ENCODE measurements around the gene KCND1. TPM values are rescaled to one million over a fixed set of nuclear protein-coding genes. Genes with fewer than 3 reads are reported as not detected.
"Not testable (repeated sequence)": the region's sequence is repeated elsewhere in the genome, so short reads cannot be mapped to it uniquely, and the experiment has no call there.

The KCND1 gene
- total RNA-seq, 2 experiments from 2014 or later = 2.1 to 2.7 TPM

GRCh38 chrX:48996969-48997368 is 25.3 kb upstream of the KCND1 start:
- Mint-ChIP-seq H3K36me3 (ENCODE audit: low read depth) (peaks cover 36% of the 10 kb centered on the region), H3K4me3 (no peak overlapping the region), H3K27ac (no peak overlapping the region), H3K4me1 (ENCODE audit: low read depth) (peaks cover 41% of the 10 kb centered on the region), H3K27me3 (ENCODE audit: low read depth) (no peaks in the 10 kb centered on the region), H3K9me3 (no peaks in the 10 kb centered on the region)
- DNase-seq = peak; percentile 12
- CTCF ChIA-PET = no interaction called here
- intact Hi-C loops (cut with micrococcal nuclease) = no loop called here

- no peaks in the 10 kb centered on the region for H3K27me3 Mint-ChIP-seq (ENCODE audit: low read depth)
- intact Hi-C loops (cut with micrococcal nuclease) = no loop called here
- H3K36me3 Mint-ChIP-seq (ENCODE audit: low read depth) = peaks cover 18% of the 10 kb centered on the region
- CTCF ChIA-PET = no interaction called here
- H3K27ac Mint-ChIP-seq = no peak overlapping the region
- no peak overlapping the region for H3K4me3 Mint-ChIP-seq
- DNase-seq = no peak
- H3K4me1 Mint-ChIP-seq (ENCODE audit: low read depth) = peaks cover 7% of the 10 kb centered on the region
- no peaks in the 10 kb centered on the region for H3K9me3 Mint-ChIP-seq
Observed at GRCh38 chrX:48992341-48992740, 20.7 kb upstream of the KCND1 start.

- Mint-ChIP-seq H3K9me3 (no peaks in the 10 kb centered on the region), H3K36me3 (ENCODE audit: low read depth) (peaks cover 10% of the 10 kb centered on the region), H3K27ac (no peak overlapping the region), H3K4me1 (ENCODE audit: low read depth) (no peaks in the 10 kb centered on the region), H3K4me3 (no peak overlapping the region), H3K27me3 (ENCODE audit: low read depth) (no peaks in the 10 kb centered on the region)
- CTCF ChIA-PET = no interaction called here
- intact Hi-C loops (cut with micrococcal nuclease) = no loop called here
- DNase-seq = no peak
Observed at GRCh38 chrX:48989483-48989882, 17.8 kb upstream of the KCND1 start.

GRCh38 chrX:48983896-48984295 is 12.3 kb upstream of the KCND1 start:
- Mint-ChIP-seq H3K9me3 (no peaks in the 10 kb centered on the region), H3K4me3 (no peak overlapping the region), H3K4me1 (ENCODE audit: low read depth) (no peaks in the 10 kb centered on the region), H3K36me3 (ENCODE audit: low read depth) (peaks cover 22% of the 10 kb centered on the region), H3K27me3 (ENCODE audit: low read depth) (no peaks in the 10 kb centered on the region), H3K27ac (no peak overlapping the region)
- CTCF ChIA-PET = no interaction called here
- intact Hi-C loops (cut with micrococcal nuclease) = no loop called here
- no peak for DNase-seq

GRCh38 chrX:48983081-48983480 is 11.4 kb upstream of the KCND1 start:
- Mint-ChIP-seq H3K36me3 (ENCODE audit: low read depth) (peaks cover 24% of the 10 kb centered on the region), H3K4me3 (no peak overlapping the region), H3K27ac (no peak overlapping the region), H3K27me3 (ENCODE audit: low read depth) (no peaks in the 10 kb centered on the region), H3K9me3 (no peaks in the 10 kb centered on the region), H3K4me1 (ENCODE audit: low read depth) (no peaks in the 10 kb centered on the region)
- intact Hi-C loops (cut with micrococcal nuclease) = no loop called here
- DNase-seq = no peak
- CTCF ChIA-PET = no interaction called here

- intact Hi-C loops (cut with micrococcal nuclease) = no loop called here
- Mint-ChIP-seq H3K27me3 (ENCODE audit: low read depth) (no peaks in the 10 kb centered on the region), H3K9me3 (no peaks in the 10 kb centered on the region), H3K4me1 (ENCODE audit: low read depth) (no peaks in the 10 kb centered on the region), H3K4me3 (no peak overlapping the region), H3K27ac (no peak overlapping the region), H3K36me3 (ENCODE audit: low read depth) (peaks cover 29% of the 10 kb centered on the region)
- CTCF ChIA-PET = no interaction called here
- DNase-seq = no peak
Observed at GRCh38 chrX:48981178-48981577, 9.5 kb upstream of the KCND1 start.

- H3K4me3 Mint-ChIP-seq; H3K27ac Mint-ChIP-seq; CTCF ChIA-PET; H3K9me3 Mint-ChIP-seq; H3K27me3 Mint-ChIP-seq (ENCODE audit: low read depth); DNase-seq; intact Hi-C loops (cut with micrococcal nuclease); H3K4me1 Mint-ChIP-seq (ENCODE audit: low read depth): not testable (repeated sequence)
- H3K36me3 Mint-ChIP-seq (ENCODE audit: low read depth) = peaks cover 29% of the 10 kb centered on the region
Observed at GRCh38 chrX:48980341-48980740, 8.7 kb upstream of the KCND1 start.

GRCh38 chrX:48978226-48978625 is 6.6 kb upstream of the KCND1 start:
- no peak for DNase-seq
- H3K4me3 Mint-ChIP-seq = no peak overlapping the region
- no peaks in the 10 kb centered on the region for H3K27me3 Mint-ChIP-seq (ENCODE audit: low read depth)
- H3K36me3 Mint-ChIP-seq (ENCODE audit: low read depth) = peaks cover 25% of the 10 kb centered on the region
- CTCF ChIA-PET = no interaction called here
- no peak overlapping the region for H3K27ac Mint-ChIP-seq
- no peaks in the 10 kb centered on the region for H3K4me1 Mint-ChIP-seq (ENCODE audit: low read depth)
- no peaks in the 10 kb centered on the region for H3K9me3 Mint-ChIP-seq
- intact Hi-C loops (cut with micrococcal nuclease) = no loop called here

GRCh38 chrX:48976086-48976485 is 4.4 kb upstream of the KCND1 start:
- H3K4me1 Mint-ChIP-seq (ENCODE audit: low read depth) = peaks cover 13% of the 10 kb centered on the region
- H3K36me3 Mint-ChIP-seq (ENCODE audit: low read depth) = peaks cover 23% of the 10 kb centered on the region
- H3K9me3 Mint-ChIP-seq = no peaks in the 10 kb centered on the region
- H3K27me3 Mint-ChIP-seq (ENCODE audit: low read depth) = no peaks in the 10 kb centered on the region
- DNase-seq = no peak
- CTCF ChIA-PET = no interaction called here
- H3K4me3 Mint-ChIP-seq = no peak overlapping the region
- intact Hi-C loops (cut with micrococcal nuclease) = no loop called here
- no peak overlapping the region for H3K27ac Mint-ChIP-seq

GRCh38 chrX:48975541-48975940 is 3.9 kb upstream of the KCND1 start:
- Mint-ChIP-seq H3K4me3 (no peak overlapping the region), H3K27ac (peak overlapping the region; percentile 11), H3K9me3 (no peaks in the 10 kb centered on the region), H3K36me3 (ENCODE audit: low read depth) (peaks cover 22% of the 10 kb centered on the region), H3K4me1 (ENCODE audit: low read depth) (peaks cover 13% of the 10 kb centered on the region), H3K27me3 (ENCODE audit: low read depth) (no peaks in the 10 kb centered on the region)
- CTCF ChIA-PET = interaction anchor here (0.7 kb wide), 1 partner anchor 84 kb away, joined by 5 read pairs; no protein-coding TSS in a partner anchor
- DNase-seq = no peak
- intact Hi-C loops (cut with micrococcal nuclease) = no loop called here

- no peak overlapping the region for H3K27ac Mint-ChIP-seq
- intact Hi-C loops (cut with micrococcal nuclease) = no loop called here
- CTCF ChIA-PET = interaction anchor here (0.7 kb wide), 1 partner anchor 84 kb away, joined by 5 read pairs; no protein-coding TSS in a partner anchor
Observed at GRCh38 chrX:48975041-48975440, 3.4 kb upstream of the KCND1 start.

GRCh38 chrX:48974574-48974973 is 2.9 kb upstream of the KCND1 start:
- Mint-ChIP-seq H3K4me1 (ENCODE audit: low read depth) (peaks cover 13% of the 10 kb centered on the region), H3K4me3 (no peak overlapping the region), H3K27me3 (ENCODE audit: low read depth) (no peaks in the 10 kb centered on the region), H3K9me3 (no peaks in the 10 kb centered on the region), H3K36me3 (ENCODE audit: low read depth) (peaks cover 22% of the 10 kb centered on the region), H3K27ac (peak overlapping the region; percentile 50)
- CTCF ChIA-PET = no interaction called here
- DNase-seq = no peak
- intact Hi-C loops (cut with micrococcal nuclease) = no loop called here

More at GRCh38 chrX:48975041-48975440, 3.4 kb upstream of the KCND1 start:
- Mint-ChIP-seq H3K4me3 (no peak overlapping the region), H3K27me3 (ENCODE audit: low read depth) (no peaks in the 10 kb centered on the region), H3K36me3 (ENCODE audit: low read depth) (peaks cover 22% of the 10 kb centered on the region), H3K4me1 (ENCODE audit: low read depth) (peaks cover 13% of the 10 kb centered on the region), H3K9me3 (no peaks in the 10 kb centered on the region)
- no peak for DNase-seq

GRCh38 chrX:48974033-48974432 is 2.4 kb upstream of the KCND1 start:
- CTCF ChIA-PET = no interaction called here
- Mint-ChIP-seq H3K4me3 (no peak overlapping the region), H3K4me1 (ENCODE audit: low read depth) (peaks cover 13% of the 10 kb centered on the region), H3K9me3 (no peaks in the 10 kb centered on the region), H3K27me3 (ENCODE audit: low read depth) (no peaks in the 10 kb centered on the region), H3K36me3 (ENCODE audit: low read depth) (peaks cover 22% of the 10 kb centered on the region), H3K27ac (no peak overlapping the region)
- no peak for DNase-seq
- intact Hi-C loops (cut with micrococcal nuclease) = no loop called here
